HepG2 (cell line): ENCODE data around the gene PDHX. TPM values are rescaled to one million over a fixed set of nuclear protein-coding genes. Genes with fewer than 3 reads are reported as not detected.

Source experiments
- ATAC-seq: fragments of 200-7000 bp; cut with Tn5 transposase; 3 replicates; pipeline ENCODE4 v1.9.1; 2020; ENCODE audit warnings: mild to moderate bottlenecking, moderate library complexity
- BruUV-seq: library from RNA; stranded (reverse); fragments of 400-500 nt; replicated peaks from 2 replicates; lab custom pipeline; 2021; lab: Mats Ljungman, UMichigan
- CTCF ChIA-PET: fragments of 300-600 bp; formaldehyde crosslinking; extraction: SDS; loops from one replicate; lab custom pipeline; 2021; ENCODE audit warnings: low total read pairs, inconsistent platforms, low intra/inter-chr PET ratio; lab: Yijun Ruan, JAX
- POLR2A ChIA-PET: fragments of 350-600 bp; sonication (Branson Sonifier 250); formaldehyde crosslinking; loops from one replicate; lab custom pipeline; 2020; ENCODE audit warnings: antibody characterized with exemption, inconsistent platforms; lab: Yijun Ruan, JAX
- DNase-seq: peaks from one replicate; pipeline ENCODE4 v3.0.0-alpha.2; 2015; ENCODE audit warnings: low spot score
- FAIRE-seq: peaks from 3 replicates; lab custom pipeline; 2011; peaks lifted over from hg19 to GRCh38; lab: Jason Lieb, UNC
- H2AFZ ChIP-seq: one replicate; pipeline ENCODE4 v1.6.1; 2011; ENCODE audit warnings: low read length, inconsistent platforms
- H3K27ac ChIP-seq: fragments of 300-600 bp; 3 replicates; pipeline ENCODE4 v1.8.0; 2011; ENCODE audit warnings: mixed run types, mild to moderate bottlenecking, mixed read lengths, low read length, inconsistent platforms; ENCODE audit not compliant: insufficient read depth; ENCODE audit errors: extremely low read length
- H3K27me3 ChIP-seq, 2 experiments: fragments of 200-600 bp in 1 of 2; 2 replicates in 1 of 2; 3 replicates in 1 of 2; pipeline versions ENCODE4 v1.6.0 to v1.8.0; 2011; ENCODE audit warnings: low read length in 2 of 2, mild to moderate bottlenecking in 2 of 2, moderate library complexity in 2 of 2, inconsistent platforms in 1 of 2; ENCODE audit not compliant: insufficient read depth in 2 of 2, control insufficient read depth in 1 of 2
- H3K36me3 ChIP-seq, 2 experiments: fragments of 200-600 bp in 1 of 2; replicated peaks in 1 of 2; 2 replicates in 1 of 2; 3 replicates in 1 of 2; pipeline versions ENCODE4 v1.5.1 to v1.8.0; 2011; ENCODE audit warnings: low read length in 2 of 2, inconsistent platforms in 1 of 2; ENCODE audit not compliant: insufficient read depth in 2 of 2, control insufficient read depth in 1 of 2
- H3K4me1 ChIP-seq: 2 replicates; pipeline ENCODE4 v1.5.1; 2012; ENCODE audit warnings: low read length, inconsistent platforms; ENCODE audit not compliant: insufficient read depth
- H3K4me2 ChIP-seq: 2 replicates; pipeline ENCODE4 v1.6.0; 2011; ENCODE audit warnings: low read depth, low read length, inconsistent platforms
- H3K4me3 ChIP-seq, 3 experiments: fragments of 200-600 bp in 1 of 3; sonication (generic), shearing (Covaris generic) in 1 of 3; replicated peaks in 1 of 3; 2 replicates each; pipeline ENCODE4 v1.5.1; 2011 to 2016; ENCODE audit warnings: low read length in 3 of 3, inconsistent platforms in 2 of 3, low read depth in 2 of 3, mild to moderate bottlenecking in 2 of 3, control low read depth in 1 of 3, mixed read lengths in 1 of 3; ENCODE audit not compliant: insufficient read depth in 1 of 3
- H3K79me2 ChIP-seq: one replicate; pipeline ENCODE4 v1.6.1; 2011; ENCODE audit warnings: low read length, inconsistent platforms; ENCODE audit not compliant: insufficient read depth
- H3K9ac ChIP-seq: 2 replicates; pipeline ENCODE4 v1.6.0; 2011; ENCODE audit warnings: mild to moderate bottlenecking, low read depth, low read length, inconsistent platforms; ENCODE audit not compliant: insufficient read depth
- H3K9me3 ChIP-seq: 2 replicates; pipeline ENCODE4 v1.5.1; 2012; ENCODE audit warnings: mild to moderate bottlenecking, low read length
- H4K20me1 ChIP-seq: 2 replicates; pipeline ENCODE4 v1.6.0; 2011; ENCODE audit warnings: inconsistent platforms, mild to moderate bottlenecking, low read length, moderate library complexity; ENCODE audit not compliant: insufficient read depth
- KAT2B ChIP-seq: fragments of 150-350 bp; IDR thresholded peaks from 2 replicates; pipeline ENCODE4 v1.6.1; 2014; ENCODE audit warnings: low read depth, low read length, borderline replicate concordance
- MBD4 ChIP-seq: IDR thresholded peaks from 2 replicates; pipeline ENCODE4 v1.6.1; 2012; ENCODE audit warnings: low read length, inconsistent platforms, borderline replicate concordance
- MTF2 ChIP-seq: sonication (generic); formaldehyde crosslinking; IDR thresholded peaks from 2 replicates; pipeline ENCODE4 v1.5.0; 2020; ENCODE audit warnings: missing genetic modification reagents, borderline replicate concordance
- RBAK ChIP-seq: sonication (generic); formaldehyde crosslinking; IDR thresholded peaks from 2 replicates; pipeline ENCODE4 v1.5.1; 2020; ENCODE audit warnings: mild to moderate bottlenecking, missing genetic modification reagents
- STAG1 ChIP-seq: sonication (generic); formaldehyde crosslinking; IDR thresholded peaks from 2 replicates; pipeline ENCODE4 v1.4.0; 2020; ENCODE audit warnings: missing genetic modification reagents
- ZFP90 ChIP-seq: sonication (generic); formaldehyde crosslinking; IDR thresholded peaks from 2 replicates; pipeline ENCODE4 v1.8.0; 2022; ENCODE audit warnings: missing genetic modification reagents, mild to moderate bottlenecking, inconsistent platforms, borderline replicate concordance
- ZNF451 ChIP-seq: sonication (generic); formaldehyde crosslinking; IDR thresholded peaks from 2 replicates; pipeline ENCODE4 v1.5.0; 2020; ENCODE audit warnings: mild to moderate bottlenecking, missing genetic modification reagents
- ZNF484 ChIP-seq: sonication (generic); formaldehyde crosslinking; IDR thresholded peaks from 2 replicates; pipeline ENCODE4 v1.5.1; 2020; ENCODE audit warnings: mild to moderate bottlenecking, low read depth, missing genetic modification reagents, borderline replicate concordance
- WGBS: methylation state at CpG from one replicate; pipeline ENCODE4 v1.1.6; 2017; ENCODE audit warnings: low lambda C conversion rate; 5-methylcytosine and 5-hydroxymethylcytosine counted together
- in situ Hi-C: cut with HindIII; loops from 2 replicates; pipeline ENCODE4 v1.10.0; 2017; ENCODE audit warnings: low pct_unique_long_range_greater_than_20kb; ENCODE audit not compliant: extremely low pct_ligation_motif_present
- intact Hi-C: fragments of 100-400 bp; cut with micrococcal nuclease; formaldehyde crosslinking; loops from one replicate; pipeline ENCODE4 v1.10.0; 2022; ENCODE audit not compliant: unreplicated experiment
- polyA plus RNA-seq, 8 experiments: library from polyadenylated mRNA; depleted of rRNA in 3 of 8; stranded (reverse) in 7 of 8; unstranded in 1 of 8; fragments of >200 nt; fragmentation: Illumina TruSeq in 4 of 8; extraction: Trizol in 4 of 8; gene quantifications; 2 replicates each; pipeline versions ENCODE4 v1.2.1 to v1.2.3, GENCODE V29; 2011 to 2016; ENCODE audit warnings: low read depth in 4 of 8, missing spikeins in 1 of 8, mixed read lengths in 1 of 8; ENCODE audit not compliant: insufficient read depth in 1 of 8
- total RNA-seq, 5 experiments: library from RNA; depleted of rRNA; stranded (reverse); fragments of >200 nt; fragmentation: Illumina TruSeq; extraction: Trizol; gene quantifications; 2 replicates each; pipeline ENCODE4 v1.2.3, GENCODE V29; 2016; ENCODE audit warnings: low read depth in 1 of 5
- TF ChIP-seq, protein P1 (sequence below): sonication (generic); formaldehyde crosslinking; IDR thresholded peaks from 2 replicates; pipeline ENCODE4 v1.8.0; 2022; ENCODE audit warnings: mild to moderate bottlenecking, missing genetic modification reagents, moderate library complexity
- TF ChIP-seq, protein P2 (sequence below): sonication (generic); formaldehyde crosslinking; IDR thresholded peaks from 2 replicates; pipeline ENCODE4 v1.5.0; 2020; ENCODE audit warnings: mild to moderate bottlenecking, low read depth, missing genetic modification reagents, borderline replicate concordance
- TF ChIP-seq, protein P3 (sequence below): sonication (generic); formaldehyde crosslinking; IDR thresholded peaks from 2 replicates; pipeline ENCODE4 v1.5.1; 2020; ENCODE audit warnings: missing genetic modification reagents, mild to moderate bottlenecking, borderline replicate concordance
- TF ChIP-seq, protein P4 (sequence below): sonication (generic); formaldehyde crosslinking; IDR thresholded peaks from 2 replicates; pipeline ENCODE4 v1.5.0; 2020; ENCODE audit warnings: mild to moderate bottlenecking, missing genetic modification reagents
- TF ChIP-seq, protein P5 (sequence below): IDR thresholded peaks from 2 replicates; pipeline ENCODE4 v1.6.1; 2016; ENCODE audit warnings: low read depth, borderline replicate concordance

The PDHX gene
- total and polyA plus RNA-seq, 2 of the 13 experiments (the other 11 are each of a cell fraction or from before 2014, with no cell fraction given): 41.0 to 73.8 TPM

DNA sequence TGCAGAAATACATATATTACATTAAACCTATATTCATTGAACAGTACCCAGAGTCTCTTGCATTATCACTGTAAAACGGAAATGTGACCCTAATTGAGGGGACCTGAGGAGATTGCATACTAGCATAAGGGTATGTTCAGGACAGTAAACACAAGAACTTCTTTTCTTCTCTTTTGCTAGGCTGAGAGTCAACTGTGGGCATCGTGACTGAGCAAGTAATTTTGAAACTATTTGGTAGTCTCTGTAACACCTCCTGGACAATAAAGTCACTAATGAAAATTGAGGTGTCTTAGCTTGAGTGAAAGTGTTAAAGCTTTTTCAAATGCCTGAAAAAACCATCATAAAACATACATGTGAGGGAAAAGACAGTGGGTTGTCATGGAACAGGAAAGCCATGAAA, 90.9 kb downstream of the PDHX start:
- CTCF ChIA-PET: no interaction called here
- FAIRE-seq (no peak), ATAC-seq (no peak), DNase-seq (no peak)
- in situ Hi-C loops (no loop called here), intact Hi-C loops (no loop called here)
- H3K4me3 ChIP-seq: no peak overlapping the region
- no peak for TF ChIP-seq ZNF451 (CRISPR knock-in tag)
- TF ChIP-seq, protein P1, sequence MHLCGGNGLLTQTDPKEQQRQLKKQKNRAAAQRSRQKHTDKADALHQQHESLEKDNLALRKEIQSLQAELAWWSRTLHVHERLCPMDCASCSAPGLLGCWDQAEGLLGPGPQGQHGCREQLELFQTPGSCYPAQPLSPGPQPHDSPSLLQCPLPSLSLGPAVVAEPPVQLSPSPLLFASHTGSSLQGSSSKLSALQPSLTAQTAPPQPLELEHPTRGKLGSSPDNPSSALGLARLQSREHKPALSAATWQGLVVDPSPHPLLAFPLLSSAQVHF (CRISPR knock-in tag): no peak
- no peak for TF ChIP-seq MBD4
- TF ChIP-seq, protein P2, sequence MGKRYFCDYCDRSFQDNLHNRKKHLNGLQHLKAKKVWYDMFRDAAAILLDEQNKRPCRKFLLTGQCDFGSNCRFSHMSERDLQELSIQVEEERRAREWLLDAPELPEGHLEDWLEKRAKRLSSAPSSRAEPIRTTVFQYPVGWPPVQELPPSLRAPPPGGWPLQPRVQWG: no peak
- BruUV-seq: no TSS peak
- no peaks in the 10 kb centered on the region for H3K36me3 ChIP-seq
- WGBS: 67% methylated on average over 2 of the region's 2 CpGs
- H3K9ac ChIP-seq: no peak overlapping the region
- no peak overlapping the region for H3K27ac ChIP-seq
- no peaks in the 10 kb centered on the region for H3K79me2 ChIP-seq
- H4K20me1 ChIP-seq: no peaks in the 10 kb centered on the region
- no peaks in the 10 kb centered on the region for H3K27me3 ChIP-seq
- H3K4me1 ChIP-seq: peaks cover 18% of the 10 kb centered on the region
- no peak overlapping the region for H3K4me2 ChIP-seq
- H3K9me3 ChIP-seq: no peaks in the 10 kb centered on the region
- POLR2A ChIA-PET: no interaction called here
- H2AFZ ChIP-seq: no peak overlapping the region

DNA sequence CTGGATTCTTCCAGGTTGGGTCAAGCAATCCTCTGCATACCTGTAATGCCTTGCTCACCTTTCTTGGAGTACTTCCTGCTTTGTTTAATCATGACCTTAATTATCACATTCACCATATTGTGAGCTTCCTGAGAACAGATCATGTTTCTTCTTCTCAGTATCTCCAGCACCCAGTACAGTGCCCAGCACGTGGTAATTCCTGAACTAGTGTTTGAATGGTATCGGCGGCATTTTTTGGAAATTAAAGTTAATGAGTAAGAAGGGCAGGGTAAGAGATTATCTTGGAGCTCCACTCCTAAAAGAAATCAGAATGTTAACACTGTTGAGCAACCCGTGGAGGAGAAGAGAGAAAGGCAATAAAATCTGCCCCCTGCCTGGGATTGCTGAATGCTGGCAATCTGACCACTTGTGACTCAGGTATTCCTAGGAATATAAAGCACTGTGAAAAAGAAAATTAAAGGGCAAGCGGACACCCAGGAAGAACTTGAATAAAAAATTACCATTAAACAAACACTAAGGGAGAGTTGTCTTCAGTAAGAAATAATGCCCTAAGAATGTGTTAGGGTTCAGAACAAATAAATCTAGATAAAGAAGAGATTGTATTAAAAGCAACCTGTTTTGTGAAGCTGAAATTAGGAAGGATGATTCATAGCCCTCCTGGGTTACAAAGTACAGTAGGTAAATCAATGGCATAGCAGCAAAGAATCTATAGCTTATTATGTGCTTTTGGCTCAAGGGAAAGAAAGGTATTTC, 92.9 kb downstream of the PDHX start:
- no peak overlapping the region for H3K4me2 ChIP-seq
- CTCF ChIA-PET: no interaction called here
- TF ChIP-seq, protein P3, sequence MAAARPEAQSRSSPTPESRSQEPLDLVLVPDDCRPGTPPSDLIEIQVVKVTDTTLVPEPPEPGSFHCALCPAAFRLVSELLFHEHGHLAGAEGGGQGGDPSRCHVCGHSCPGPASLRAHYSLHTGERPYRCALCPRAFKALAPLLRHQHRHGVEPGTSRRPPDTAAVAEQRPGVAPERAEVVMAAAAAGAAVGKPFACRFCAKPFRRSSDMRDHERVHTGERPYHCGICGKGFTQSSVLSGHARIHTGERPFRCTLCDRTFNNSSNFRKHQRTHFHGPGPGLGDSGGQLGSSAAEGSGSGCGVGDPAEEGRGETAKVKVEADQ (CRISPR knock-in tag): no peak
- TF ChIP-seq, protein P4, sequence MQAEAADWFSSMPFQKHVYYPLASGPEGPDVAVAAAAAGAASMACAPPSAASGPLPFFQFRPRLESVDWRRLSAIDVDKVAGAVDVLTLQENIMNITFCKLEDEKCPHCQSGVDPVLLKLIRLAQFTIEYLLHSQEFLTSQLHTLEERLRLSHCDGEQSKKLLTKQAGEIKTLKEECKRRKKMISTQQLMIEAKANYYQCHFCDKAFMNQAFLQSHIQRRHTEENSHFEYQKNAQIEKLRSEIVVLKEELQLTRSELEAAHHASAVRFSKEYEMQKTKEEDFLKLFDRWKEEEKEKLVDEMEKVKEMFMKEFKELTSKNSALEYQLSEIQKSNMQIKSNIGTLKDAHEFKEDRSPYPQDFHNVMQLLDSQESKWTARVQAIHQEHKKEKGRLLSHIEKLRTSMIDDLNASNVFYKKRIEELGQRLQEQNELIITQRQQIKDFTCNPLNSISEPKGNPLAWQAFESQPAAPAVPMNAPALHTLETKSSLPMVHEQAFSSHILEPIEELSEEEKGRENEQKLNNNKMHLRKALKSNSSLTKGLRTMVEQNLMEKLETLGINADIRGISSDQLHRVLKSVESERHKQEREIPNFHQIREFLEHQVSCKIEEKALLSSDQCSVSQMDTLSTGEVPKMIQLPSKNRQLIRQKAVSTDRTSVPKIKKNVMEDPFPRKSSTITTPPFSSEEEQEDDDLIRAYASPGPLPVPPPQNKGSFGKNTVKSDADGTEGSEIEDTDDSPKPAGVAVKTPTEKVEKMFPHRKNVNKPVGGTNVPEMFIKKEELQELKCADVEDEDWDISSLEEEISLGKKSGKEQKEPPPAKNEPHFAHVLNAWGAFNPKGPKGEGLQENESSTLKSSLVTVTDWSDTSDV (CRISPR knock-in tag): no peak
- TF ChIP-seq KAT2B (peak; percentile 76; the same call in 1 of the 2 replicates), RBAK (CRISPR knock-in tag) (no peak), ZNF484 (CRISPR knock-in tag) (no peak), MTF2 (CRISPR knock-in tag) (no peak), ZFP90 (CRISPR knock-in tag) (no peak), STAG1 (CRISPR knock-in tag) (no peak)
- TF ChIP-seq, protein P5, sequence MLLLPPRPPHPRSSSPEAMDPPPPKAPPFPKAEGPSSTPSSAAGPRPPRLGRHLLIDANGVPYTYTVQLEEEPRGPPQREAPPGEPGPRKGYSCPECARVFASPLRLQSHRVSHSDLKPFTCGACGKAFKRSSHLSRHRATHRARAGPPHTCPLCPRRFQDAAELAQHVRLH: no peak

More for the DNA sequence above, 92.9 kb downstream of the PDHX start:
- no peaks in the 10 kb centered on the region for H3K79me2 ChIP-seq
- WGBS: 34% methylated on average over 5 of the region's 5 CpGs
- H3K9me3 ChIP-seq: no peaks in the 10 kb centered on the region
- peaks cover 18% of the 10 kb centered on the region for H3K4me1 ChIP-seq
- no TSS peak for BruUV-seq
- FAIRE-seq: no peak
- intact Hi-C loops: no loop called here
- no peak overlapping the region for H2AFZ ChIP-seq
- POLR2A ChIA-PET: interaction anchor here (1.9 kb wide), 1 partner anchor 45 kb away, joined by 4 read pairs; no protein-coding TSS in a partner anchor
- DNase-seq: peak; percentile 44
- H3K27ac ChIP-seq: no peak overlapping the region
- no peaks in the 10 kb centered on the region for H4K20me1 ChIP-seq
- H3K9ac ChIP-seq: no peak overlapping the region
- H3K36me3 ChIP-seq: no peaks in the 10 kb centered on the region
- no peaks in the 10 kb centered on the region for H3K27me3 ChIP-seq
- in situ Hi-C loops: no loop called here
- peak; percentile 86 for ATAC-seq
- H3K4me3 ChIP-seq: no peak overlapping the region
